Mucosa of rectum (tissue), 2 donors: Measurements from ENCODE around the gene MAP3K8.
A peak's percentile ranks its signal among the peaks of the same experiment; 100 is the strongest.

ENCODE experiments used
- H3K27ac ChIP-seq, 2 donors: one replicate each; pipeline ENCODE4 v1.7.0; 2013; ENCODE audit warnings: inconsistent platforms in 2 of 2, low read depth in 2 of 2, low read length in 2 of 2
- H3K27me3 ChIP-seq, 2 donors: one replicate each; pipeline ENCODE4 v1.7.0; 2013; ENCODE audit warnings: low read length in 2 of 2; ENCODE audit not compliant: control insufficient read depth in 2 of 2, insufficient read depth in 2 of 2
- H3K36me3 ChIP-seq, 2 donors: one replicate each; pipeline ENCODE4 v1.7.0; 2013; ENCODE audit warnings: low read length in 2 of 2; ENCODE audit not compliant: control insufficient read depth in 2 of 2, insufficient read depth in 2 of 2
- H3K4me1 ChIP-seq, 2 donors: one replicate each; pipeline ENCODE4 v1.7.0; 2013; ENCODE audit warnings: low read length in 2 of 2, mild to moderate bottlenecking in 1 of 2; ENCODE audit not compliant: control insufficient read depth in 2 of 2, insufficient read depth in 2 of 2
- H3K4me3 ChIP-seq, 2 donors: one replicate each; pipeline ENCODE4 v1.7.0; 2013; ENCODE audit warnings: low read length in 2 of 2
- H3K9ac ChIP-seq, 2 donors: one replicate each; pipeline ENCODE4 v1.7.0; 2013; ENCODE audit warnings: low read length in 2 of 2, low read depth in 1 of 2, mild to moderate bottlenecking in 1 of 2
- H3K9me3 ChIP-seq, 2 donors: one replicate each; pipeline ENCODE4 v1.7.0; 2013; ENCODE audit warnings: low read length in 2 of 2; ENCODE audit not compliant: control insufficient read depth in 2 of 2
- donor health status: healthy.
- donor health status: Normal muscosa, but diverticular disease.

MAP3K8 gene

DNA sequence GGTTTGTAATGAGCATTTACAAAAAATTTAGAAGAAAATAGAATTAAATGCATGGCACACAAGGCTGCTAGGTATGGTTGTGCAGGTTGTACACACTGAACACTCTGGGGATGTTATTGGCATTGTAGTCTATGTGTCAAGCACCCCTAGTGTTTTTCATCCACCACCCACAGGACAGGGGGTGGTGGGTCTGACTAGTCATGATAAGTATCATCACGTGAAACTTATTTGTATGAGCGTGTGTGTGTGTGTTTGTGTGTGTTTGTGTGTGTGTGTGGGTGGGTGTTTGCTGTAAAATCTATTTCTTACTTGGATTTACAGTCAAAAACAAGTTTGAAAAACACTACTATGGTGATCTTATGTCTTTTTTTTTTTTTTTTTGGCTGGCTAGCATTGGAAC lies 66.5 kb downstream of the MAP3K8 start:
- Histone ChIP-seq H3K27ac (no peak overlapping the region), H3K9me3 (no peaks in the 10 kb centered on the region), H3K4me3 (no peak overlapping the region), H3K9ac (no peak overlapping the region), H3K27me3 (no peaks in the 10 kb centered on the region), H3K36me3 (no peaks in the 10 kb centered on the region), H3K4me1 (no peaks in the 10 kb centered on the region)

DNA sequence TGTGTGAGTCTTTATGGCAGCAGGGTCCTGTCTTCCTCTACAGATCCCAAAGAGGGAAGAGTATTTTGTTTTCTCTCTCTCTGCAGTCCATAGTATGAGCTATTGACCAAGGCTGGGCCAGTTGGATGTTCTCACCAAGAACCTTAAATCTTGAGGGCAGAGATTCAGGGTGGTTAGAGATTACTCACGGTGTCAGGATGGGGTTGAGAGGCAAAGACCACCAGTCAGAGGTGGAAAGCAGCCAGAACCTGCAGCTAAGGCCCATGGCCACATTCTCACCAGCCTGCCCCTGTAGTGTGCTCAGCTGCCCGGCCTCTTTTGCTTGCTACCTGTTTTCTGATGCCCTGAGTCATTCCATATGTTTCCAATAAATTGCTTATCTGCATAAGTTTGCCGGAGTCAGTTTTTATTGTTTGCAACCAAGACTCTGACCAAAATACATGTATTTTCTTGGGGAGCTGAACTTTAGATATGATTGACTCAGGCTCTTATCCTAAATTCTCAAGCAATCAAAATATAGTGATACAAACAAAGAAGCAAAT lies 67.0 kb downstream of the MAP3K8 start:
- no peak overlapping the region for H3K27ac ChIP-seq
- no peaks in the 10 kb centered on the region for H3K4me1 ChIP-seq
- H3K4me3 ChIP-seq = no peak overlapping the region
- H3K36me3 ChIP-seq = no peaks in the 10 kb centered on the region
- no peaks in the 10 kb centered on the region for H3K27me3 ChIP-seq
- no peak overlapping the region for H3K9ac ChIP-seq
- H3K9me3 ChIP-seq = no peaks in the 10 kb centered on the region

DNA sequence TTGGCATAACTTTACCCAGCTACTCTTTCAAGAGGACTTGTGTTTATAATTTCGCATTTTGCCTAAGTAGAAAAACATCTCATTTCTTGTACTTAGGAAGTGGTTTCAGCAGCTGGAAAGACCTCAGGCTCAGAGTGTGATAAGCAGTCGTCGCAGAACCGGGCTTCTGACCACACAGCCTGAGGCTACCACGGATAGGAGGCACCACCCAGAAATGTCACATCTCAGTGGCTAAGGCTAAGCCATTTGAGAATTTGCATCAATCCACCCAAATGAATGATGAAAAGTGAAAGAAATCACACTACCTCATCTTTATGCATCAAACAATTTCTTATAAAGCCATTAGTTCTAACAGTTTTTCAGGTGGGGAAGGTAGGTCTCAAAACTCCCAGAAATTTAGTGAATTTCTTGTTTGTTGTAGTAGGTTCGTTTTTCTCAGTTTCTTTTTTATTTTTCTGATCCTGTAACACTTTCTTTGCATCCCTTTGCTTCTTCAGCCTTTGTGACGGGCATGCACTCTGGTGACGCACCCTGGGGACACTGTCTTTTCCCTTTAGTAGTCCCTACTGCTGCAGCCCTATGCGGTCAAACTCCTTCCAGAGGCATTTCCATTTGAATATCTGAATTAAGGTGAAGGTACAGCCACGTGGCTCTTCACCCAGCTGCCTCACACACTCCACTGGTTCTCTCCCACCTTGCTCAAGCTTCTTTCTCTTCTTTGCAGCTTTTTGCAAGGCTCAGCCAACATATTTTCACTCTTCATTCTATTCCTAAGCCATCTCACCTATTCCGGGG lies 68.5 kb downstream of the MAP3K8 start:
- H3K36me3 ChIP-seq = no peaks in the 10 kb centered on the region
- no peaks in the 10 kb centered on the region for H3K27me3 ChIP-seq
- H3K27ac ChIP-seq = no peak overlapping the region
- H3K9ac ChIP-seq = no peak overlapping the region
- H3K4me1 ChIP-seq = no peaks in the 10 kb centered on the region
- H3K4me3 ChIP-seq = no peak overlapping the region
- no peaks in the 10 kb centered on the region for H3K9me3 ChIP-seq

GRCh38 chr10:30503700-30504266 lies 69.8 kb downstream of the MAP3K8 start:
- Histone ChIP-seq H3K36me3 (no peaks in the 10 kb centered on the region), H3K9ac (no peak overlapping the region), H3K27ac (no peak overlapping the region), H3K9me3 (no peaks in the 10 kb centered on the region), H3K27me3 (no peaks in the 10 kb centered on the region), H3K4me1 (no peaks in the 10 kb centered on the region), H3K4me3 (no peak overlapping the region)

- Histone ChIP-seq H3K27me3 (no peaks in the 10 kb centered on the region), H3K27ac (peak overlapping the region; percentile 21 to 45), H3K9me3 (no peaks in the 10 kb centered on the region), H3K4me3 (no peak overlapping the region), H3K9ac (no peak overlapping the region), H3K4me1 (no peaks in the 10 kb centered on the region), H3K36me3 (no peaks in the 10 kb centered on the region)
Measured at GRCh38 chr10:30505543-30506298, 71.7 kb downstream of the MAP3K8 start.

DNA sequence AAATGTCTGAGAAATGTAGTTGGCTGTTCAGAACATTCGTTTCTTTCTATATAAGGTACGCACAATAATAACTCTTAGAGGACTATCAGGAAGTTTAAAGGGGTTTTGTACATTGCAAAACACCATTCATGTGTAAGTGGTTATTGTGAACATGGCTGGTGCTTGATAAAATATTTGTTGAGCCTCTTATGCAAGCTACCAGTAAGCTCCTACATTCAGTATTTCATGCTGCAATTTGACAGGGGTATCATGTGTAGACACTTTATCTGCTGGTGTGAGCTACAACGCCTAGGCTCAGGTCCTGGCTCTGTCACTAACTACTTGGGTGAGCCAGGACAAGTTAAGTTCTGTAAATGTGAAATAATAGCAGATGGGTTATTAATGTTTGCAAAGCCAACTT lies 75.5 kb downstream of the MAP3K8 start:
- no peaks in the 10 kb centered on the region for H3K27me3 ChIP-seq
- no peaks in the 10 kb centered on the region for H3K36me3 ChIP-seq
- no peak overlapping the region for H3K4me3 ChIP-seq
- H3K9ac ChIP-seq = no peak overlapping the region
- H3K4me1 ChIP-seq = no peaks in the 10 kb centered on the region
- H3K27ac ChIP-seq = no peak overlapping the region
- no peaks in the 10 kb centered on the region for H3K9me3 ChIP-seq

- Histone ChIP-seq H3K27ac (no peak overlapping the region), H3K36me3 (no peaks in the 10 kb centered on the region), H3K9ac (no peak overlapping the region), H3K4me3 (no peak overlapping the region), H3K9me3 (no peaks in the 10 kb centered on the region), H3K27me3 (no peaks in the 10 kb centered on the region), H3K4me1 (no peaks in the 10 kb centered on the region)
Measured at GRCh38 chr10:30510184-30510931, 76.4 kb downstream of the MAP3K8 start.

DNA sequence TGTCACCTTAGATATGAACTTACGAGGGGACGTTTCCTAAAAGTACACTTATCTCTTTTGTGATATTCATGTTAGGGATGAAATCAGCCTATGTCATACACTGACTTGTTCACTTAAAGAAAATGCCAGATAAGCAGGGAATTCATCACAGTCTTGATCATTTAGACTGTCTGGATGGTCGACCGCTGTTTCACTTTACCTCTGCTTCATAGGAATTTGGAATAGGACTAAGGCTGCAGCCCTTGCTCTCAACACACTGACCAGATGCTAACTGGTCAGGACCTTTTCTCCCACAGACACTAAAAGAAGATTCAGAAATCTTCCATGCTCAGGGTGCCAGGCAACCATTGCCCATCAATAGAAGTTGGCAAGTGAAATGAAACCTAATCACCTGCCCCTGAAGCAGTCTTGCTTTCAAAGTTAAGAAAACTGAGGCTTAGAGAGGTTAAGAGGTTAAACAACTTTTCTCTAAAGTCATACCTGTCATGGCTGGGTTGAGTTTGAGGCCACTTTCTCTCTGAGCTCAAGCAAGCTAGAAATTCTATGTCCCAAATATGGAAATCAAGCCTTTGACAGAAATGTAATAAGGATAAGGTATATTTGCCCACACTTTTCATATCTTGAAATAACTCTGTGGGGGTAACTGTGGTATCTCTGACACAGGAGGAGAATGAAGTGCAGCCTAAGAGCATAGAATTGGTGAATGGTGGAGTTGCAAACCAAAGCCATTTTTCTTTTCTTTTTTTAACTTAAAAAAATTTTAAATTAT lies 77.1 kb downstream of the MAP3K8 start:
- Histone ChIP-seq H3K9ac (no peak overlapping the region), H3K4me3 (no peak overlapping the region), H3K27ac (no peak overlapping the region), H3K9me3 (no peaks in the 10 kb centered on the region), H3K4me1 (no peaks in the 10 kb centered on the region), H3K27me3 (no peaks in the 10 kb centered on the region), H3K36me3 (no peaks in the 10 kb centered on the region)
